HL-60 (cell line): ENCODE results near the gene ANKS1B.

Source experiments
- CTCF ChIP-seq: IDR thresholded peaks from one replicate; pipeline ENCODE4 v1.5.1; 2011; ENCODE audit warnings: low read length, control low read depth, inconsistent platforms; ENCODE audit not compliant: insufficient read depth
- POLR2AphosphoS5 ChIP-seq: IDR thresholded peaks from 2 replicates; pipeline ENCODE4 v1.6.1; 2012; ENCODE audit warnings: low read depth
- REST ChIP-seq: IDR thresholded peaks from 2 replicates; pipeline ENCODE4 v1.6.1; 2012; ENCODE audit warnings: low read depth; ENCODE audit not compliant: insufficient replicate concordance

GRCh38 chr12:99224237-99224636, 760.5 kb downstream of the ANKS1B start:
- TF ChIP-seq CTCF = no peak
- TF ChIP-seq REST = no peak
- TF ChIP-seq POLR2AphosphoS5 = no peak
